Measurements from ENCODE around the gene KRTAP10-1.

KRTAP10-1 gene

DNA sequence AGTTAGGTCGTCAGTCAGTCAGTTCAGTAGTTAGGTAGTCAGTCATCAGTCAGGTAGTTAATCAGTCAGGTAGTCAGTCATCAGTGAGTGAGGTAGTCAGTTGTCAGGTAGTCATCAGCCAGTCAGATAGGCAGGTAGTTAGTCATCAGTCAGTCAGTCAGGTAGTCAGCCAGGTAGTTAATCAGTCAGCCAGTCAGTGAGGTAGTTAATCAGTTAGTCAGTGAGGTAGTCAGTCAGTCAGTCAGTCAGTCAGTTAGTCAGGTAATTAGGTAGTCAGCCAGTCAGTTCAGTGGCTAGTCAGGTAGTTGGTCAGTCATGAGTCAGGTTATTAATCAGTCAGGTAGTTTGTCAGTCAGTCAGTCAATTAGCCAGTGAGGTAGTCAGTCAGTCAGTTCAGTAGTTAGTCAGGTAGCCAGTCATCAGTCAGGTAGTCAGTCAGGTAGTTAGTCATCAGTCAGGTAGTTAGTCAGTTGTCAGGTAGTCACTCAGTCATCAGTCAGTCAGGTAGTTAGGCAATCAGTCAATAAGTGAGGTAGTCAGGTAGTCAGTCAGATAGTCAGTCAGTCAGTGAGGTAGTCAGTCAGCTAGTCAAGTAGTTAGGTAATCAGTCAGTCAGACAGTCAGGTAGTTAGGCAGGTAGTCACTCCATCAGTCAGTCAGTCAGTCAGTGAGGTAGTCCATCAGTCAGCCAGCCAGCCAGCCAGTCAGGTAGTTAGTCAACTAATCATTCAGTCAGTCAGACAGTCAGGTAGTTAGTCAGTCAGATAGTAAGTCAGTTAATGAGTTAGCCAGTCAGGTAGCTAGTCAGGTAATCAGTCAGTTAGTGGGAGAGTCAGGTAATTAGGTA, 16.2 kb downstream of the KRTAP10-1 start:
- Mint-ChIP-seq H3K4me1 (no peaks in the 10 kb centered on the region), H3K9me3 (no peaks in the 10 kb centered on the region), H3K4me3 (no peak overlapping the region), H3K36me3 (no peaks in the 10 kb centered on the region), H3K27ac (no peak overlapping the region), H3K27me3 (no peaks in the 10 kb centered on the region)
- ATAC-seq (replicated peaks) (no peak), DNase-seq (no peak)

DNA sequence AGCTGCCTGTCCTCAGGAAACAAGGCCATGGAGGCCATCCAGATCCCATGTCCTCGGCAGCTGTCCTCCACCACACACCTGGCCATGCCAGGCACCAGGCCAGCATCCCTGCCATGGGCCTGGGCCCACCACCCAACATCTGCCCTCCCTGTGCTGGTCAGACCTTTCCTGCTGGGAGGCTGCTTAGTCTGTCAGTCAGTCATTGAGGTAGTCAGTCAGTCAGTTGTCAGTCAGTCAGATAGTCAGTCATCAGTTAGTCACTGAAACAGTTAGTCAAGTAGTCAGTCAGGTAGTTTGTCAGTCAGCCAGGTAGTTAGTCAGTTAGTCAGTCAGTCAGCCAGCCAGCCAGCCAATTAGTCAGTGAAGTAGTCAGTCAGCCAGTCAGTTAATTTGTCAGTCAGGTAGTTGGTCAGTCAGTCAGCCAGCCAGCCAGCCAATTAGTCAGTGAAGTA, 17.2 kb downstream of the KRTAP10-1 start:
- H3K27me3 Mint-ChIP-seq: no peaks in the 10 kb centered on the region
- H3K4me3 Mint-ChIP-seq: no peak overlapping the region
- ATAC-seq (replicated peaks): no peak
- no peak overlapping the region for H3K27ac Mint-ChIP-seq
- no peaks in the 10 kb centered on the region for H3K4me1 Mint-ChIP-seq
- no peak for DNase-seq
- H3K9me3 Mint-ChIP-seq: peaks cover 0 to 2% of the 10 kb centered on the region in 2 donors
- H3K36me3 Mint-ChIP-seq: no peaks in the 10 kb centered on the region

DNA sequence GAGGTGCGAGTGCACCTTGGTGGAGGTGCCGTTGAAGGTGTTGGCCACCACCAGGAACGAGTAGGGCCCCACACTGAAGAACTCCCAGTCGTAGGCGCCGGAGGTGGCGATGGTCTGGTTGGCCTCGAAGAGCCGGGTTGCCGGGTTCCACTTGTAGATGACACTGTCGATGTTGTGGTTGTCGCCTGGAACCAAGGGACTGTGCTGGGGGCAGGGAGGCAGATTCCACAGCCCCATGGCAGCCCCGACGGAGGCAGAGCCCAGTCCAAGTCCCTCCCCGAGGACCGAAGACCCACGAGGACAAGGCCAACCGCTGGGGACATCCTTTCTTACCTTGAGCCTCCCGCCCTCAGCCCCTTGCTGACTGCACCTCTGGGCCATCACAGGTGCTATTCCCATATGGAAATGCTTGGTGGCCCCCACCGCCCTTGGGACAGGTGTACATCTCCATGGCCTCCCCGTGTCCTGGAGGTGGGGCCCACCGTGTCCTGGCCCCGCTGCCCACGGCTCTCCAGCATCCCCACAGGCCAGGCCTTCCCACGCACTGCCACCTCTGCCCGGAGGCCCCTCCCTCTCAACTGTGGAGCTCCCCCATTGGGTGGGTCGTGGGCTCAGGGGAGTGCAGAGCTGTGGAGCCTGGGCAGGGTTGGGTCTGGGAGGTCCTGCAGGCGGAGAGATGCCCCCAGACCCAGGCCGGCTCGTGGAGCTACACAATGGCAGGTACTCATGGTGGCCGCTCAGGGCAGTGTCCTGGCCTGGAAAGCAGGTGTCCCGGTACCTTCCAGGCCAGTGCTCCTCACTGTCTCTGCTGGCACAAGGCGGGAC, 17.9 kb downstream of the KRTAP10-1 start:
- Mint-ChIP-seq H3K36me3 (no peaks in the 10 kb centered on the region), H3K27ac (no peak overlapping the region), H3K27me3 (no peaks in the 10 kb centered on the region), H3K4me3 (no peak overlapping the region), H3K9me3 (peaks cover 0 to 5% of the 10 kb centered on the region in 2 donors), H3K4me1 (no peaks in the 10 kb centered on the region)
- ATAC-seq (replicated peaks) (no peak), DNase-seq (no peak)

DNA sequence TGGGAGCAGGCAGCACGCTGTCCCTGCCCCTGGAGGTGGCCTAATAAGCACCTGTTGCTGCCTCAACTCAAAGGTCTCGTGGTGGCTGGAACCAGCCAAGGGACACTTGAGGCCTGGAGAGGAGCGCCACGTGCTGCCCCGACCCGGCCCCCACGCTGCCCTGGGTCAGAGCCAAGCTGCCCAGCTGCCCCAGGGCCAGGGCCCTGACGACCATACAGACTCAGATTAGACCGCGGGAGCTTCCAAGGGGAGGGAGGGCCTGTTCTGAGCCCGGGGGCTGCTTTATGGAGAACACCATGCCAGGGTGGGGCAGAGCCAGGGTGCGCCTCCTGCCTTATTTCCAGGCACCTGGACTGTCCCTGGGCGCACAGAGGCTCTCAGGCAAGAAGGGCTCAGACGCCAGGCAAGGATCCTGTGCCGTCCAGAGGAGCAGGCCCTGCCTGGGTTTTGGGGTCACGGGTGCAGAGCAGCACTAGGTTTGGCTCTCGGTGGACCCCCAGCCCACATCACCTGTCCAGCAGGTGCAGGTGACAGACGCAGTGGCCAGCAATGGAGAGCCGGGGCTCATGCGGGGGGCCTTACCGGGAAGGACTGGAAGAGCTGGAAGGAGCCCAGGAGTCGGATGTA, 18.6 kb downstream of the KRTAP10-1 start:
- Mint-ChIP-seq H3K9me3 (peaks cover 0 to 5% of the 10 kb centered on the region in 2 donors), H3K27me3 (no peaks in the 10 kb centered on the region), H3K27ac (no peak overlapping the region), H3K4me1 (no peaks in the 10 kb centered on the region), H3K4me3 (no peak overlapping the region), H3K36me3 (no peaks in the 10 kb centered on the region)
- DNase-seq (no peak), ATAC-seq (replicated peaks) (no peak)

DNA sequence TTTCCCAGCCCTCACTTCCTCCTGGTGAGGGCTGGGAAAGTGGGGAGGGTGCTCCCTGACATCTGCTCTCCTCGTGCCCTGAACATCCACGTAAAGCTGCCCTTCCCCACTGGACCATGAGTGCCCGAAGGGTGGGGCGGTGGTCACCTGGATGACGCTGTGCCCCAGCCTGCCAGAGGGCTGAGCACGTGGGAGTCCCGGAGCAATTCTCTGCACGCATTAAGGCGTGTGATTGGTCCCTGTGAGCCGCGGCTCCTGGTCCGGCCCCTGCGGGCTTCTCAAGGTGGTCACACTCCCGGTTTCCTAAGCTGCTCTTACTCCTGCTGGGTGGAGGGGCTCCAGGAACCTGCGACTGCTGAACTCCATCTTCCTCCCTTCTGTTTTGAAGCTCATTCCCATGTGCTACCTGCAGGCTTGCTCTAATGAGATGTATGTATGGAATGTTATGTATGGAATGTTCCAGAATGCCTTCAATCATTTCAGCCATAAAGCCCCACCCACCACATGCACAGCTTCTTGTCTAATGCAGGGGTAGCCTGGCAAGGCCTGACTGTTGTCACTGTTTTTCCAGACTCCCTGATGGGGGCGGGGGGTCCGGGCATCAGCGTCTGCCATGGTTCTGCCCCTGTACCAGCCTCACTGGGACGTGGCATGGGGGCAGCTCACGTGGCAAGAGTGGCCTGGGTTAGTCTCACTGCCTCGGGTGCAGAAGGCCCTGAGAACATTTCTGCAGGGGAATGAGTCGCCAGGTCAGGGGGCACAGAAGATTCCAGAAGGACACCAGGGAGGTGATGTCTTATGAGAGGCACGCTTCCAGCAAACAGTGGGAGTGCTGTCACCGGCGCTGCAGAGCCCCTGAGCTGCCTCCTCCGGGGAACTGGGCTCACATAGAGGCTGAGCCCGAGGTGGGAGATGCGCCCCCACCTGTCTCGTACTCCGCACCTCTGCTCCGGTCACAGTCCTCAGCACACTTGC, 19.4 kb downstream of the KRTAP10-1 start:
- H3K9me3 Mint-ChIP-seq: peaks cover 0 to 5% of the 10 kb centered on the region in 2 donors
- DNase-seq: no peak
- H3K36me3 Mint-ChIP-seq: no peaks in the 10 kb centered on the region
- no peaks in the 10 kb centered on the region for H3K27me3 Mint-ChIP-seq
- H3K4me3 Mint-ChIP-seq: no peak overlapping the region
- no peak for ATAC-seq (replicated peaks)
- no peak overlapping the region for H3K27ac Mint-ChIP-seq
- no peaks in the 10 kb centered on the region for H3K4me1 Mint-ChIP-seq

DNA sequence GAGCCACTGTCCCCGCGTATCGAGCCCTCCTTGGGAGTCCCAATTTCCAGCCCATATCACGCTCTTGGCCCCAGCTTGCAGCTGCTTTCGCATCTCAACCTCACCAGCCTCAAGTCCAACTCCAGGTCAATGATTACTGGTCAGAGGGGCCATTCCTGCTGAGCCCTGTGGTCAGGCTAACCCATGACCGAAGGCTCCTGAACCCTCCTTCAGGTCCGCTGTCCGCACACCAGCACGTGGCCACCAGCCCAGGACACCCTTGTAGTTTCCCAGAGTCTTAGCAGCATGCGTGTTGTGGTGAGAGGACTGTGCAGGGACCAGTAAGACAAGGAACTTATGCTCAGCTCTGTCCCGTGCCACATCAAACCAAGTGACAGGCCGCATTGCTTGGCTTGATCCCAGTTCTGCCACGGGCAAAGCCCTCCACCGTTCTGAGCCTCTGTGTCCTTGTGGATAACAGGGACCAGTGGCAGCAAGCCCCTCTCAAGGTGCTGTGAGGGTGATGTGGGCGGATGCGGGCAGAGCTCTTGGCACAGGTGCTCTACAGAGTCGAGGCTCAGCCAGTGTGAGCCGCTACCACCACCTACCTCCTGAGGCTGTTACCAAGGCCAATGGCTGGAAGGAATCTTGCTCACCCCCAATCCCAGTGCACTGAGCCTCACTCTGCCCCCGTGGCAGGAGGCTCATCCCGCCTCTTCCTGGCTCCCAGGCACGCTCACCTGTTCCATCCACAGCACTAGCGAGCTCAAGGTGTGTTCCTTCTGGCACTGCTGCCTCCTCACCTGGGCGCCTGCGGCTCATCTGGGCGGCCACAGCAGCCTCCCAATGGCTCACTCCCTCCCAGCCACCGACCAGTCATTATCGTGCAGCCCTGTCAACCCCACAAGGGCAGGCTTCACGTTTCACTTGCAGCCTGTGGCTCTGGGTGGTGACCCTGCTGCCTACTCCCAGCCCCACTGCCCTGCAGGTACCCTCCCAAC, 20.4 kb downstream of the KRTAP10-1 start:
- Mint-ChIP-seq H3K36me3 (no peaks in the 10 kb centered on the region), H3K4me1 (no peaks in the 10 kb centered on the region), H3K4me3 (no peak overlapping the region), H3K9me3 (peaks cover 0 to 5% of the 10 kb centered on the region in 2 donors), H3K27ac (no peak overlapping the region), H3K27me3 (no peaks in the 10 kb centered on the region)
- no peak for ATAC-seq (replicated peaks)
- no peak for DNase-seq

DNA sequence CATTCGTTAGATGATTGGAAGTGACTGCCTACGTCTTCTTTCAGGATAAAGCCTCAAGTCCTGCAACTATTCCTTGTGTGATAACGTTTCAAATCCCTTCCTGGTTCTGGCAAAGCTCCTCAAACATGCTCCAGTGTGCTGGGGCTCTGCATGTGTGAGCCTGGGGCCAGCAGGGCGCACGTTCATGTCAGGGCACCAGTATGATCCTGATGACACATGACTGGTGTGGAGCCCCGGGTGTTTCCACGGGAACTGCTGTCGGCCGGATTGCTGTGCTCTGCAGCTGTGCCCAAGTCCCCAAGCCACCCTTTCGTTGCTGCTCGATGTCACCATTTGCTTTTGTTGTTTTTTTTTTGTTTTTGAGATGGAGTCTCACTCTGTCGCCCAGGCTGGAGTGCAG, 21.3 kb downstream of the KRTAP10-1 start:
- H3K27me3 Mint-ChIP-seq: no peaks in the 10 kb centered on the region

DNA sequence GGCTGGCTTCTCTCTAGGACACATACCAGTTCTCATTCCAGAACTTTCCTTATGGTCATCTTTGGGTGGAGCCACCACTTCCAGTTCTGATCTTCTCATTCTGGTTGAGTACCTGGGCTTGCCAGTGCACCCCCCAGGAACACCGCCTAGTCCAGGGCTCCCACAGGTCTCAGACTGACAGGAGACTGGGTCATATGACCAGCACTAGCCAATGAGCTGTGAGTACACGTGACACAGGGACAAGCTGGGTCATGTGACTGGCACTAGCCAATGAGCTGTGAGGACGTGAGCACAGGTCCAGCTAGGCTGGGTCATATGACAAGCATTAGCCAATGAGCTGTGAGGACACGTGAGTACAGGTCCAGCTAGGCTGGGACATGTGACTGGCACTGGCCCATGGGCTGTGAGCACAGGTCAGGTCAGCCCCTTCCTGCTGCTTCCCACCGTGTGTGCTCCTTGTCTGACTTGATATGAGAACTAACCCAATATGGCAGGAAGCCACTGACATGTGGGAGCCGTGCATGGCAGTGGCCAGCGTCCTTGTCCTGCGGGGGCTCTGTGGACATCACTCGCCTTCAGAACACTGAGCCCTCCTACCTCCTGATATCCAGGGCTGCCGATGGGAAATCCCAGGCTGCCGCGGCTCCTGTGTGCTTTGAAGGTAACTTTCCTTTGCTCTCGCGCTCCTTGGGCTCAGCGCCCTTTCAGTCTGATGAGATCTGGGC, 22.7 kb downstream of the KRTAP10-1 start:
- H3K36me3 Mint-ChIP-seq: no peaks in the 10 kb centered on the region
- H3K4me3 Mint-ChIP-seq: no peak overlapping the region
- peaks cover 0 to 5% of the 10 kb centered on the region in 2 donors for H3K9me3 Mint-ChIP-seq
- peaks cover 0 to 3% of the 10 kb centered on the region in 2 donors for H3K27me3 Mint-ChIP-seq
- H3K4me1 Mint-ChIP-seq: no peaks in the 10 kb centered on the region
- peak; percentile 25 to 50 for ATAC-seq (replicated peaks)
- DNase-seq: no peak
- no peak overlapping the region for H3K27ac Mint-ChIP-seq

More for the DNA sequence above, 21.3 kb downstream of the KRTAP10-1 start:
- DNase-seq: no peak
- H3K27ac Mint-ChIP-seq: no peak overlapping the region
- H3K4me3 Mint-ChIP-seq: no peak overlapping the region
- ATAC-seq (replicated peaks): no peak
- peaks cover 0 to 5% of the 10 kb centered on the region in 2 donors for H3K9me3 Mint-ChIP-seq
- no peaks in the 10 kb centered on the region for H3K4me1 Mint-ChIP-seq
- H3K36me3 Mint-ChIP-seq: no peaks in the 10 kb centered on the region

DNA sequence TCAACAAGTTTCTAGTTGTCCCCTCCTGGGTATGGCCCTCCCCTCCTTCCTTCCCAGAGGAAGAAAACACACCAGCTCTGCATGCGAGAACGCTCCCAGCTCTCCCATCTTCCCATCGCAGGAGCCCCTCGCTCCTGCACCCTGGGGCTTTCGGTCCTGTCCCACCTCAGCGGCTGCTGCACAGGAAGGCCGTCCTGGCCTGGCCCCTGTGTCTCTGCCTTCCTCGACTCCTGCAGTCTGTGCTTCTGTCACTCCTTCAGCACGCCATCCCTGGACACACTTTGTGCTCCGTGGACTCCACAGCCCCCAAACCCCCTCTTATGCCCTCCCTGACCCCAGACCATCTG, 23.2 kb downstream of the KRTAP10-1 start:
- Mint-ChIP-seq H3K4me3 (no peak overlapping the region), H3K4me1 (no peaks in the 10 kb centered on the region), H3K27ac (no peak overlapping the region), H3K27me3 (peaks cover 0 to 8% of the 10 kb centered on the region in 2 donors), H3K36me3 (no peaks in the 10 kb centered on the region), H3K9me3 (peaks cover 0 to 5% of the 10 kb centered on the region in 2 donors)
- no peak for DNase-seq
- ATAC-seq (replicated peaks): no peak

DNA sequence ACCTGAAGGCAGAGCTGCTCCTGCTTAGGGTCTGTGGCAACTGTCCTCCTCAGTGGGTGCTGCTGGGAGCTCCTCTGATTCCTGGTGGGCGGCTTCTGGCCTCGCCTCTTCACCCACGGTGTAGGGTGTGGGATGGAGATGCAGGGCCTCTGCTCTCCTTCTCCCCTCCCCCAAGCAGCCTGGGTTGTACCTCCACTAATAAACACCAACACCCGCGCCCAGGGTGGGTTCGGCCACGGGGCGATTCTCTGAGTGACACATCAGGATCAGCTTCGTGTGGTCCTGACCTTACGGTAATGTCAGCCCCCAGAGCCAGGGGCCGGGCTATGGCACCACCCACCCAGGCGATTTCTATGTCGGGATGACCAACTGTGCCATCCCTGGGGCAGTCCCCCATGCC, 23.7 kb downstream of the KRTAP10-1 start:
- DNase-seq (no peak), ATAC-seq (replicated peaks) (no peak)
- peaks cover 0 to 5% of the 10 kb centered on the region in 2 donors for H3K9me3 Mint-ChIP-seq
- H3K27me3 Mint-ChIP-seq: peaks cover 0 to 13% of the 10 kb centered on the region in 2 donors
- no peaks in the 10 kb centered on the region for H3K4me1 Mint-ChIP-seq
- H3K4me3 Mint-ChIP-seq: no peak overlapping the region
- H3K27ac Mint-ChIP-seq: no peak overlapping the region
- H3K36me3 Mint-ChIP-seq: no peaks in the 10 kb centered on the region

DNA sequence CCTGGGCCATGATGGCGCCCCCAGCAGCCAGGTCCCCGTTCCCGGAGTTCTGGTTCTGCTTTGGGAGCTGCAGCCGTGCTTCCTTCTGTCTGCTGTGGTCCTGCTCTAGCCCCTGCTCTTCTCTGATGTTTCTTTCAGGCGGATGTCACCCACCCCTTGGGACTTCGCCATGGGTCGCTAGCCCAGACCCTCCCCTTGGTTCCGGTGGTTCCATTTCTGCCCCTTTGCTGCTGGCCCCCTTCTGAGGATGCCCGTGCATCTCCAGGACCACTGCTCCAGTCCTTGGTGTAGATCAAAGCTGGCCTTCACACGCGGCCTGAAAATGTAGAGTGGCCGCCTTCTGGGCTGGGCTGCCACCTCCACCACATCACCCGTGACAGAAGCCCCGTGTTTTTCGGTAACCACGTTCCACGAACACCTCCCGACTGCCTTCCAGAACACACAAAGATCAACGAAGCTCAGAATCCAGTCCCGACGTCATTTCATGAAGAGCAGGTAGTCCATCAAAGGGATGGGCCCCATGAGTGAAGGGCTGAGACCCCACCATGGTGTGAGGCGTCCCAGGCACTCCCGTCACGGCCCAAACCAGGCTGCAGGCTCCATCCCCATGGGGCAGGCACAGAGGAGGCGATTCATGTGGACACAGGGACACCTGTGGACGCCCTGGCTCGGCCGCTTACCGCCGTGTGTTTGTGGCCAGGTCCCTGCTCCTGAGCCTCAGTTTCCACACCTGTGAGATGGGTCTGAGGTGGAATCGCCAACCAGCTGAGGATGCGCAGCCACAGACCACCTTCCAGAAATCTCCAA, 24.4 kb downstream of the KRTAP10-1 start:
- no peak for ATAC-seq (replicated peaks)
- H3K36me3 Mint-ChIP-seq: no peaks in the 10 kb centered on the region
- DNase-seq: no peak
- H3K27me3 Mint-ChIP-seq: peaks cover 0 to 13% of the 10 kb centered on the region in 2 donors
- H3K9me3 Mint-ChIP-seq: peaks cover 0 to 5% of the 10 kb centered on the region in 2 donors
- peaks cover under 1% of the 10 kb centered on the region in 2 donors for H3K4me1 Mint-ChIP-seq
- no peak overlapping the region for H3K27ac Mint-ChIP-seq
- no peak overlapping the region for H3K4me3 Mint-ChIP-seq
